SK-N-SH (cell line): ENCODE results near the gene CTRB1. TPM values are rescaled to one million over a fixed set of nuclear protein-coding genes. Genes with fewer than 3 reads are reported as not detected.

ENCODE experiments used
- CTCF ChIA-PET: fragments of 300-600, 350-600 bp; formaldehyde crosslinking; extraction: SDS; loops from one replicate; lab custom pipeline; 2021; lab: Yijun Ruan, JAX
- POLR2A ChIA-PET: fragments of 350-600 bp; sonication (Branson Sonifier 250); formaldehyde crosslinking; extraction: SDS; loops from one replicate; lab custom pipeline; 2020; ENCODE audit warnings: antibody characterized with exemption, inconsistent platforms; lab: Yijun Ruan, JAX
- DNase-seq: peaks from one replicate; pipeline ENCODE4 v3.0.0; 2012
- H2AFZ ChIP-seq: fragments of 200-600 bp; sonication (generic); 2 replicates; pipeline ENCODE4 v1.8.1; 2016; ENCODE audit warnings: antibody characterized with exemption, mild to moderate bottlenecking, low read depth
- H3F3A ChIP-seq: fragments of 200-600 bp; sonication (generic); replicated peaks from 2 replicates; pipeline ENCODE3; 2016; ENCODE audit warnings: antibody characterized with exemption, mild to moderate bottlenecking; ENCODE audit not compliant: insufficient read depth
- H3K27ac ChIP-seq, 2 experiments: fragments of 200-500 bp in 1 of 2; fragments of 200-600 bp in 1 of 2; sonication (Bioruptor generic) in 1 of 2; sonication (generic), shearing (Covaris generic) in 1 of 2; 2 replicates each; pipeline versions ENCODE4 v1.5.1 to v1.6.1; 2014 to 2016; ENCODE audit warnings: low read depth in 2 of 2, inconsistent platforms in 1 of 2, low read length in 1 of 2, mild to moderate bottlenecking in 1 of 2, mixed read lengths in 1 of 2
- H3K27me3 ChIP-seq: fragments of 200-600 bp; sonication (generic), shearing (Covaris generic); 2 replicates; pipeline ENCODE4 v1.6.1; 2016; ENCODE audit warnings: mixed run types; ENCODE audit not compliant: insufficient read depth
- H3K36me3 ChIP-seq, 2 experiments: fragments of 200-500 bp in 1 of 2; fragments of 200-600 bp in 1 of 2; sonication (Bioruptor generic) in 1 of 2; sonication (generic) in 1 of 2; replicated peaks in 1 of 2; 2 replicates each; pipeline versions ENCODE3 to v1.5.1; 2014 to 2016; ENCODE audit warnings: low read length in 1 of 2, mild to moderate bottlenecking in 1 of 2; ENCODE audit not compliant: insufficient read depth in 2 of 2, control insufficient read depth in 1 of 2
- H3K4me1 ChIP-seq, 2 experiments: fragments of 200-500 bp in 1 of 2; fragments of 200-600 bp in 1 of 2; sonication (Bioruptor generic) in 1 of 2; sonication (generic), shearing (Covaris generic) in 1 of 2; 2 replicates each; pipeline versions ENCODE4 v1.5.1 to v1.6.1; 2014 to 2016; ENCODE audit warnings: low read depth in 1 of 2, low read length in 1 of 2, mixed run types in 1 of 2; ENCODE audit not compliant: insufficient read depth in 2 of 2, control insufficient read depth in 1 of 2
- H3K4me2 ChIP-seq: fragments of 200-600 bp; sonication (generic), shearing (Covaris generic); 2 replicates; pipeline ENCODE4 v1.6.1; 2017; ENCODE audit warnings: mixed run types
- H3K4me3 ChIP-seq, 2 experiments: fragments of 200-500 bp in 1 of 2; fragments of 200-600 bp in 1 of 2; sonication (Bioruptor generic) in 1 of 2; sonication (generic), shearing (Covaris generic) in 1 of 2; 2 replicates each; pipeline versions ENCODE4 v1.5.1 to v1.8.1; 2014 to 2016; ENCODE audit warnings: low read depth in 2 of 2, inconsistent platforms in 1 of 2, low read length in 1 of 2, mild to moderate bottlenecking in 1 of 2, mixed read lengths in 1 of 2, moderate library complexity in 1 of 2
- H3K79me2 ChIP-seq: fragments of 200-600 bp; sonication (generic); 2 replicates; pipeline ENCODE4 v1.8.1; 2017; ENCODE audit warnings: mild to moderate bottlenecking; ENCODE audit not compliant: insufficient read depth
- H3K9ac ChIP-seq: fragments of 200-600 bp; sonication (generic); 2 replicates; pipeline ENCODE4 v1.6.1; 2017; ENCODE audit warnings: mixed run types
- H3K9me2 ChIP-seq: fragments of 200-600 bp; sonication (generic); 2 replicates; pipeline ENCODE4 v1.6.1; 2017; ENCODE audit warnings: mixed run types
- H3K9me3 ChIP-seq: fragments of 200-600 bp; sonication (generic); 2 replicates; pipeline ENCODE4 v1.6.1; 2017; ENCODE audit warnings: mixed run types, mild to moderate bottlenecking, moderate library complexity
- H4K20me1 ChIP-seq: fragments of 200-600 bp; sonication (generic); 2 replicates; pipeline ENCODE4 v1.6.1; 2017; ENCODE audit warnings: mild to moderate bottlenecking, mixed run types; ENCODE audit not compliant: insufficient read depth
- FOSL2 ChIP-seq: IDR thresholded peaks from 2 replicates; pipeline ENCODE4 v1.4.0; 2012; ENCODE audit warnings: low read depth, mild to moderate bottlenecking, moderate library complexity, borderline replicate concordance
- FOXJ3 ChIP-seq: sonication (generic); formaldehyde crosslinking; IDR thresholded peaks from 2 replicates; pipeline ENCODE4 v1.5.1; 2020; ENCODE audit warnings: mild to moderate bottlenecking, missing genetic modification reagents
- GATA2 ChIP-seq: sonication (generic); formaldehyde crosslinking; IDR thresholded peaks from 2 replicates; pipeline ENCODE4 v1.5.0; 2020; ENCODE audit warnings: mild to moderate bottlenecking, missing genetic modification reagents
- JUND ChIP-seq: IDR thresholded peaks from 2 replicates; pipeline ENCODE4 v1.4.0; 2012
- MEF2A ChIP-seq: IDR thresholded peaks from 2 replicates; pipeline ENCODE4 v1.4.0; 2012; ENCODE audit warnings: low read depth, borderline replicate concordance
- NFIC ChIP-seq: IDR thresholded peaks from 2 replicates; pipeline ENCODE4 v1.4.0; 2012; ENCODE audit warnings: borderline replicate concordance
- RAD21 ChIP-seq: IDR thresholded peaks from 2 replicates; pipeline ENCODE4 v1.6.1; 2012; ENCODE audit warnings: mild to moderate bottlenecking, low read length
- RCOR1 ChIP-seq: fragments of 150-350 bp; IDR thresholded peaks from 2 replicates; pipeline ENCODE4 v1.6.1; 2017; ENCODE audit warnings: antibody characterized with exemption, low read length
- TCF12 ChIP-seq: IDR thresholded peaks from 2 replicates; pipeline ENCODE4 v1.4.0; 2012
- TEAD4 ChIP-seq: IDR thresholded peaks from 2 replicates; pipeline ENCODE4 v1.4.0; 2012; ENCODE audit warnings: mild to moderate bottlenecking, borderline replicate concordance; ENCODE audit not compliant: insufficient read depth
- WGBS: methylation state at CpG from one replicate; pipeline ENCODE4 v1.1.6; 2017; ENCODE audit warnings: low lambda C conversion rate; 5-methylcytosine and 5-hydroxymethylcytosine counted together
- polyA plus RNA-seq, 3 experiments: library from polyadenylated mRNA; depleted of rRNA; stranded (reverse); fragments of >200 nt; gene quantifications; 2 replicates each; pipeline ENCODE4 v1.2.3, GENCODE V29; 2012
- TF ChIP-seq, protein P1 (sequence below): IDR thresholded peaks from 2 replicates; pipeline ENCODE4 v1.4.0; 2012; ENCODE audit warnings: low read depth
- TF ChIP-seq, protein P2 (sequence below): fragments of 200-600 bp; sonication (generic); IDR thresholded peaks from 2 replicates; pipeline ENCODE4 v1.6.1; 2017; ENCODE audit warnings: antibody characterized with exemption, mild to moderate bottlenecking, moderate library complexity
- TF ChIP-seq, protein P3 (sequence below): fragments of 150-350 bp; IDR thresholded peaks from 2 replicates; pipeline ENCODE4 v1.6.1; 2017; ENCODE audit warnings: antibody characterized with exemption, low read length, low read depth, borderline replicate concordance
- TF ChIP-seq, protein P4 (sequence below): IDR thresholded peaks from 2 replicates; pipeline ENCODE4 v1.6.1; 2012; ENCODE audit warnings: mild to moderate bottlenecking, low read depth, low read length, moderate library complexity
- TF ChIP-seq, protein P5 (sequence below): IDR thresholded peaks from 2 replicates; pipeline ENCODE4; 2012

Gene CTRB1
- polyA plus RNA-seq, 1 of the 3 experiments (the other 2 are of a cell fraction), result not detected

DNA sequence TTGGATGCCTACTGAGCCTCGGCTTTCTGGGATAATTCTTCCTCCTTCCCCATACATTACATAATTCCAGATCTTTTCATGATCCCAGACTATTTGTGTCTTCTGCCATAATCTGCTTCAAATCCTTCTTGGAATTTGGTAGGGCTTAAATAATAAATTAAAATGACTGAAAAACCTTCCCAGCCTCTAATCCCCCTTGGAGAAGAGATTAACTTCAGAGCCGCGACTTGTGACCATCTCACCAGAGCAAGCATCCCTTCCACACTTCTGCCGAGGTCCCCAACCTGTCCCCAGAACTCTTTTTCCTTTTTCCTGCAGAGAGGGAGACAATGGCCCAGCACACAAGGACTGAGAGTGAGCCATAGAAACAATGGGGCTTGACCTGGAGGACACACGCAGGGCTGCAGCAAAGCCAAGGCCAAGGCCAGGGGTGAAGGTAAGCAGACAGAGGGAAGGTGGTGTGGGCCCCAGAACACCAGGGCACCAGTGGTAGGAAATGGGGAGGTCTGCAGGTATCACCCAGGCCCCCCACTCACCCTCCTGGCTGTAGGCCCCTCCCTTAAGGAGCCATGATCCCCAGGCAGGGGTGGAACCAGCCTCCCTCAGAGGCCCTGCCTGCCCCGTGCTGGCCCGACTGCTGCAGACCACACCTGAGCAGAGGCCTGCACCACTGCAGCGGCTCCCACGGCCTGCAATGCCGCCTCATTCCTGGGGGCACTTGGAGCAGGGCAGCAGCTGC is 42.2 kb downstream of the CTRB1 start:
- Histone ChIP-seq H3K79me2 (peaks cover 100% of the 10 kb centered on the region), H3K36me3 (peaks cover 9 to 12% of the 10 kb centered on the region in 2 experiments)
- TF ChIP-seq GATA2 (CRISPR knock-in tag) (no peak), NFIC (no peak), RCOR1 (no peak), TCF12 (no peak), RAD21 (no peak), JUND (no peak), FOSL2 (no peak), TEAD4 (no peak), MEF2A (no peak), FOXJ3 (no peak)
- TF ChIP-seq, protein P1, sequence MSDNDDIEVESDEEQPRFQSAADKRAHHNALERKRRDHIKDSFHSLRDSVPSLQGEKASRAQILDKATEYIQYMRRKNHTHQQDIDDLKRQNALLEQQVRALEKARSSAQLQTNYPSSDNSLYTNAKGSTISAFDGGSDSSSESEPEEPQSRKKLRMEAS, result no peak
- TF ChIP-seq, protein P2, sequence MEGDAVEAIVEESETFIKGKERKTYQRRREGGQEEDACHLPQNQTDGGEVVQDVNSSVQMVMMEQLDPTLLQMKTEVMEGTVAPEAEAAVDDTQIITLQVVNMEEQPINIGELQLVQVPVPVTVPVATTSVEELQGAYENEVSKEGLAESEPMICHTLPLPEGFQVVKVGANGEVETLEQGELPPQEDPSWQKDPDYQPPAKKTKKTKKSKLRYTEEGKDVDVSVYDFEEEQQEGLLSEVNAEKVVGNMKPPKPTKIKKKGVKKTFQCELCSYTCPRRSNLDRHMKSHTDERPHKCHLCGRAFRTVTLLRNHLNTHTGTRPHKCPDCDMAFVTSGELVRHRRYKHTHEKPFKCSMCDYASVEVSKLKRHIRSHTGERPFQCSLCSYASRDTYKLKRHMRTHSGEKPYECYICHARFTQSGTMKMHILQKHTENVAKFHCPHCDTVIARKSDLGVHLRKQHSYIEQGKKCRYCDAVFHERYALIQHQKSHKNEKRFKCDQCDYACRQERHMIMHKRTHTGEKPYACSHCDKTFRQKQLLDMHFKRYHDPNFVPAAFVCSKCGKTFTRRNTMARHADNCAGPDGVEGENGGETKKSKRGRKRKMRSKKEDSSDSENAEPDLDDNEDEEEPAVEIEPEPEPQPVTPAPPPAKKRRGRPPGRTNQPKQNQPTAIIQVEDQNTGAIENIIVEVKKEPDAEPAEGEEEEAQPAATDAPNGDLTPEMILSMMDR, result no peak
- TF ChIP-seq, protein P3, sequence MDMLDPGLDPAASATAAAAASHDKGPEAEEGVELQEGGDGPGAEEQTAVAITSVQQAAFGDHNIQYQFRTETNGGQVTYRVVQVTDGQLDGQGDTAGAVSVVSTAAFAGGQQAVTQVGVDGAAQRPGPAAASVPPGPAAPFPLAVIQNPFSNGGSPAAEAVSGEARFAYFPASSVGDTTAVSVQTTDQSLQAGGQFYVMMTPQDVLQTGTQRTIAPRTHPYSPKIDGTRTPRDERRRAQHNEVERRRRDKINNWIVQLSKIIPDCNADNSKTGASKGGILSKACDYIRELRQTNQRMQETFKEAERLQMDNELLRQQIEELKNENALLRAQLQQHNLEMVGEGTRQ, result no peak
- TF ChIP-seq, protein P4, sequence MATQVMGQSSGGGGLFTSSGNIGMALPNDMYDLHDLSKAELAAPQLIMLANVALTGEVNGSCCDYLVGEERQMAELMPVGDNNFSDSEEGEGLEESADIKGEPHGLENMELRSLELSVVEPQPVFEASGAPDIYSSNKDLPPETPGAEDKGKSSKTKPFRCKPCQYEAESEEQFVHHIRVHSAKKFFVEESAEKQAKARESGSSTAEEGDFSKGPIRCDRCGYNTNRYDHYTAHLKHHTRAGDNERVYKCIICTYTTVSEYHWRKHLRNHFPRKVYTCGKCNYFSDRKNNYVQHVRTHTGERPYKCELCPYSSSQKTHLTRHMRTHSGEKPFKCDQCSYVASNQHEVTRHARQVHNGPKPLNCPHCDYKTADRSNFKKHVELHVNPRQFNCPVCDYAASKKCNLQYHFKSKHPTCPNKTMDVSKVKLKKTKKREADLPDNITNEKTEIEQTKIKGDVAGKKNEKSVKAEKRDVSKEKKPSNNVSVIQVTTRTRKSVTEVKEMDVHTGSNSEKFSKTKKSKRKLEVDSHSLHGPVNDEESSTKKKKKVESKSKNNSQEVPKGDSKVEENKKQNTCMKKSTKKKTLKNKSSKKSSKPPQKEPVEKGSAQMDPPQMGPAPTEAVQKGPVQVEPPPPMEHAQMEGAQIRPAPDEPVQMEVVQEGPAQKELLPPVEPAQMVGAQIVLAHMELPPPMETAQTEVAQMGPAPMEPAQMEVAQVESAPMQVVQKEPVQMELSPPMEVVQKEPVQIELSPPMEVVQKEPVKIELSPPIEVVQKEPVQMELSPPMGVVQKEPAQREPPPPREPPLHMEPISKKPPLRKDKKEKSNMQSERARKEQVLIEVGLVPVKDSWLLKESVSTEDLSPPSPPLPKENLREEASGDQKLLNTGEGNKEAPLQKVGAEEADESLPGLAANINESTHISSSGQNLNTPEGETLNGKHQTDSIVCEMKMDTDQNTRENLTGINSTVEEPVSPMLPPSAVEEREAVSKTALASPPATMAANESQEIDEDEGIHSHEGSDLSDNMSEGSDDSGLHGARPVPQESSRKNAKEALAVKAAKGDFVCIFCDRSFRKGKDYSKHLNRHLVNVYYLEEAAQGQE, result no peak
- TF ChIP-seq, protein P5, sequence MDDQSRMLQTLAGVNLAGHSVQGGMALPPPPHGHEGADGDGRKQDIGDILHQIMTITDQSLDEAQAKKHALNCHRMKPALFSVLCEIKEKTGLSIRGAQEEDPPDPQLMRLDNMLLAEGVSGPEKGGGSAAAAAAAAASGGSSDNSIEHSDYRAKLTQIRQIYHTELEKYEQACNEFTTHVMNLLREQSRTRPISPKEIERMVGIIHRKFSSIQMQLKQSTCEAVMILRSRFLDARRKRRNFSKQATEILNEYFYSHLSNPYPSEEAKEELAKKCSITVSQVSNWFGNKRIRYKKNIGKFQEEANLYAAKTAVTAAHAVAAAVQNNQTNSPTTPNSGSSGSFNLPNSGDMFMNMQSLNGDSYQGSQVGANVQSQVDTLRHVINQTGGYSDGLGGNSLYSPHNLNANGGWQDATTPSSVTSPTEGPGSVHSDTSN, result no peak
- TF ChIP-seq, all 33 proteins: peak for 0
- Histone ChIP-seq H4K20me1 (peaks cover 86% of the 10 kb centered on the region), H3K4me1 (peaks cover 36 to 71% of the 10 kb centered on the region in 2 experiments), H3K4me2 (no peak overlapping the region), H3K27me3 (no peaks in the 10 kb centered on the region), H3K9ac (no peak overlapping the region), H2AFZ (no peak overlapping the region), H3K9me3 (no peaks in the 10 kb centered on the region), H3K9me2 (no peaks in the 10 kb centered on the region), H3K27ac (no peak overlapping the region), H3K4me3 (no peak overlapping the region), H3F3A (peaks cover 7% of the 10 kb centered on the region)
- POLR2A ChIA-PET, result no interaction called here
- CTCF ChIA-PET, result no interaction called here
- DNase-seq, result peak; percentile 10
- 92% methylated on average over 5 of the region's 10 CpGs for WGBS
